A673 (cell line): ENCODE results near the gene AKAIN1. TPM values are rescaled to one million over a fixed set of nuclear protein-coding genes. Genes with fewer than 3 reads are reported as not detected.

ENCODE experiments used
- BruUV-seq: library from RNA; stranded (reverse); fragments of 400-500 nt; replicated peaks from 2 replicates; lab custom pipeline; 2021; lab: Mats Ljungman, UMichigan
- CTCF ChIA-PET: fragments of 300-600 bp; sonication (Branson Sonifier 250); formaldehyde crosslinking; loops from one replicate; lab custom pipeline; 2022; ENCODE audit warnings: antibody characterized with exemption; lab: Charles Lee
- POLR2A ChIA-PET: fragments of 300-600 bp; sonication (Branson Sonifier 250); formaldehyde crosslinking; loops from one replicate; lab custom pipeline; 2022; ENCODE audit warnings: antibody characterized with exemption; ENCODE audit not compliant: low non-redundant PET; lab: Charles Lee
- DNase-seq: peaks from one replicate; pipeline ENCODE4 v3.0.0-alpha.2; 2015; ENCODE audit warnings: low spot score
- H3K27ac ChIP-seq: fragments of 200-600 bp; sonication (generic); 2 replicates; pipeline ENCODE4 v1.5.1; 2016; ENCODE audit warnings: mixed run types, low read depth, mild to moderate bottlenecking, mixed read lengths, antibody characterized with exemption, low read length; ENCODE audit not compliant: poor library complexity, severe bottlenecking
- H3K27me3 ChIP-seq: fragments of 200-600 bp; sonication (generic); replicated peaks from 2 replicates; pipeline ENCODE4 v1.6.1; 2017; ENCODE audit warnings: mixed run types, low read depth, mild to moderate bottlenecking, mixed read lengths, antibody characterized with exemption, low read length; ENCODE audit not compliant: insufficient read depth, poor library complexity
- H3K36me3 ChIP-seq: fragments of 200-600 bp; sonication (generic); 2 replicates; pipeline ENCODE4 v1.6.1; 2016; ENCODE audit warnings: mixed run types, mild to moderate bottlenecking, mixed read lengths, antibody characterized with exemption, low read length; ENCODE audit not compliant: insufficient read depth, poor library complexity, severe bottlenecking
- H3K4me1 ChIP-seq: fragments of 200-600 bp; sonication (generic); 2 replicates; pipeline ENCODE4 v1.6.1; 2017; ENCODE audit warnings: mixed run types, mild to moderate bottlenecking, mixed read lengths, antibody characterized with exemption, low read length; ENCODE audit not compliant: insufficient read depth, poor library complexity, severe bottlenecking
- H3K4me3 ChIP-seq: fragments of 200-600 bp; sonication (generic); 2 replicates; pipeline ENCODE4 v1.5.1; 2016; ENCODE audit warnings: low read depth, mixed run types, mild to moderate bottlenecking, mixed read lengths, low read length; ENCODE audit not compliant: poor library complexity, severe bottlenecking
- H3K9me3 ChIP-seq: fragments of 200-600 bp; sonication (generic); 2 replicates; pipeline ENCODE4 v1.6.1; 2016; ENCODE audit warnings: mixed run types, low read depth, mild to moderate bottlenecking, mixed read lengths, antibody characterized with exemption, low read length; ENCODE audit not compliant: poor library complexity, severe bottlenecking
- CTCF ChIP-seq: fragments of 300-800, 200-600 bp; sonication (generic); conservative IDR thresholded peaks from 2 replicates; pipeline ENCODE4 v1.5.1; 2017; ENCODE audit warnings: low read depth, mild to moderate bottlenecking, antibody characterized with exemption, low read length, moderate library complexity, mixed read lengths
- EZH2 ChIP-seq: fragments of 200-600 bp; sonication (generic); IDR thresholded peaks from 2 replicates; pipeline ENCODE4 v1.6.1; 2017; ENCODE audit warnings: borderline replicate concordance, low read depth, mild to moderate bottlenecking, mixed read lengths, antibody characterized with exemption, low read length; ENCODE audit not compliant: poor library complexity, severe bottlenecking
- intact Hi-C: fragments of 100-400 bp; cut with micrococcal nuclease; formaldehyde crosslinking; loops from one replicate; pipeline ENCODE4 v1.10.0; 2022; ENCODE audit not compliant: unreplicated experiment
- total RNA-seq: library from RNA; stranded (reverse); gene quantifications from 2 replicates; pipeline ENCODE4 v1.2.3, GENCODE V29; 2021

The AKAIN1 gene
- total RNA-seq, 1 experiment from 2014 or later, result not detected

- Histone ChIP-seq H3K27ac (no peak overlapping the region), H3K36me3 (no peaks in the 10 kb centered on the region), H3K4me1 (no peaks in the 10 kb centered on the region), H3K27me3 (peaks cover 54% of the 10 kb centered on the region), H3K9me3 (no peaks in the 10 kb centered on the region), H3K4me3 (no peak overlapping the region)
- ChIA-PET CTCF (no interaction called here), POLR2A (no interaction called here)
- DNase-seq, result no peak
- TF ChIP-seq EZH2, result no peak
- TF ChIP-seq CTCF, result no peak
- intact Hi-C loops, result no loop called here
- no TSS peak for BruUV-seq
Observed at GRCh38 chr18:5104246-5104645, 92.8 kb downstream of the AKAIN1 start.

GRCh38 chr18:5103693-5104092 lies 93.4 kb downstream of the AKAIN1 start:
- ChIA-PET POLR2A (no interaction called here), CTCF (no interaction called here)
- Histone ChIP-seq H3K9me3 (no peaks in the 10 kb centered on the region), H3K36me3 (no peaks in the 10 kb centered on the region), H3K4me1 (no peaks in the 10 kb centered on the region), H3K27me3 (peaks cover 54% of the 10 kb centered on the region), H3K27ac (no peak overlapping the region), H3K4me3 (no peak overlapping the region)
- no TSS peak for BruUV-seq
- no peak for TF ChIP-seq EZH2
- no peak for TF ChIP-seq CTCF
- intact Hi-C loops, result no loop called here
- no peak for DNase-seq

GRCh38 chr18:5103286-5103685 lies 93.8 kb downstream of the AKAIN1 start:
- ChIA-PET CTCF (no interaction called here), POLR2A (no interaction called here)
- DNase-seq, result no peak

More at GRCh38 chr18:5103286-5103685, 93.8 kb downstream of the AKAIN1 start:
- Histone ChIP-seq H3K9me3 (no peaks in the 10 kb centered on the region), H3K27me3 (peaks cover 54% of the 10 kb centered on the region), H3K27ac (no peak overlapping the region), H3K36me3 (no peaks in the 10 kb centered on the region), H3K4me1 (no peaks in the 10 kb centered on the region), H3K4me3 (no peak overlapping the region)
- TF ChIP-seq EZH2 (no peak), CTCF (no peak)
- BruUV-seq, result no TSS peak
- intact Hi-C loops, result no loop called here
